Heart right ventricle (tissue), 16 donors: Measurements from ENCODE around the gene GMEB2. TPM values are rescaled to one million over a fixed set of nuclear protein-coding genes. Genes with fewer than 3 reads are reported as not detected.
A peak's percentile ranks its signal among the peaks of the same experiment; 100 is the strongest.

Experiments used
- ATAC-seq, 8 donors: fragments of 200-7000 bp; cut with Tn5 transposase; one replicate each; pipeline ENCODE4 v1.9.1; 2020; ENCODE audit warnings: mild to moderate bottlenecking in 8 of 8, moderate library complexity in 8 of 8, moderate number of reproducible peaks in 1 of 8
- DNase-seq, 2 donors: peaks; one replicate each; pipeline ENCODE4 v3.0.0-alpha.2; 2020
- H3K27ac ChIP-seq, 10 donors: fragments of 200-600 bp; sonication (generic) in 2 of 10; one replicate each; pipeline versions ENCODE4 v1.5.0 to v1.8.0; 2020 to 2022; ENCODE audit warnings: mild to moderate bottlenecking in 3 of 10
- H3K27me3 ChIP-seq, 7 donors: fragments of 200-600 bp; one replicate each; pipeline ENCODE4 v1.8.0; 2021 to 2022; ENCODE audit warnings: mild to moderate bottlenecking in 2 of 7
- H3K36me3 ChIP-seq, 9 donors: fragments of 200-600 bp; sonication (generic) in 1 of 9; one replicate each; pipeline versions ENCODE4 v1.5.0 to v1.8.0; 2020 to 2022; ENCODE audit warnings: mild to moderate bottlenecking in 2 of 9
- H3K4me1 ChIP-seq, 9 donors: fragments of 200-600 bp; sonication (generic) in 1 of 9; one replicate each; pipeline versions ENCODE4 v1.5.0 to v1.8.0; 2020 to 2022; ENCODE audit warnings: mild to moderate bottlenecking in 4 of 9
- H3K4me3 ChIP-seq, 10 donors: fragments of 200-600 bp; sonication (generic) in 2 of 10; one replicate each; pipeline versions ENCODE4 v1.5.0 to v1.8.0; 2020 to 2022; ENCODE audit warnings: mild to moderate bottlenecking in 7 of 10, moderate library complexity in 2 of 10
- H3K9me3 ChIP-seq, 11 donors: fragments of 200-600 bp in 10 of 11; sonication (generic) in 2 of 11; one replicate each; pipeline versions ENCODE4 v1.5.0 to v1.8.0; 2013 to 2022; ENCODE audit warnings: mild to moderate bottlenecking in 2 of 11, control low read depth in 1 of 11, moderate library complexity in 1 of 11
- whole genome bisulfite sequencing, 2 donors: extraction: QIAGEN DNeasy Blood & Tissue Kit; methylation state at CpG; one replicate each; pipeline ENCODE4 v1.1.7; 2013; ENCODE audit warnings: inconsistent platforms in 1 of 2; 5-methylcytosine and 5-hydroxymethylcytosine counted together
- intact Hi-C, 10 donors: fragments of 100-400 bp; cut with DNase I; formaldehyde crosslinking; loops; one replicate each; pipeline versions ENCODE4 v1.11.1 to v1.14.2; 2022
- polyA plus RNA-seq, 2 donors: library from polyadenylated mRNA; stranded (reverse); fragments of 200-250 nt; gene quantifications; one replicate each; pipeline ENCODE4 v1.2.3, GENCODE V29; 2013
- total RNA-seq, 10 donors: library from RNA; stranded (reverse); fragmentation: NEBNext Ultra II Directional in 3 of 10; extraction: Animal tissue kit (Norgen Biotek cat#: 25700) in 3 of 10; gene quantifications; one replicate each; pipeline versions ENCODE4 v1.2.1 to v1.2.4, GENCODE V29; 2021 to 2023
- TF ChIP-seq, protein P1 (sequence below), 9 donors: fragments of 200-600 bp; sonication (generic) in 2 of 9; IDR thresholded peaks; one replicate each; pipeline versions ENCODE4 v1.5.0 to v1.8.0; 2021 to 2022; ENCODE audit warnings: antibody characterized with exemption in 9 of 9, mild to moderate bottlenecking in 5 of 9, moderate library complexity in 1 of 9
- donor health status: Arrhythmogenic right ventricular cardiomyopathy.
- donor health status: ischemic (EF 13 %, LVEDD 7.1; RV severe dilation, severe dysfunction).
- donor health status: healthy with polysubstance abuse.
- donor health status: DM: no; HTN: yes; CAD: no.
- donor health status: DM: no; HTN: no; CAD: no.
- donor health status: ischemic (EF 25% LVEDD 6.9; RV normal size, moderate dysfunction).
- donor health status: ischemic (EF 25% LVEDD 5.7; RV mildly dilated, moderate dysfunction).
- donor health status: healthy.
- donor health status: DM: yes; HTN: yes; CAD: no.
- donor health status: Ischemic cardiomyopathy.
- donor health status: ischemic (EF 35%, LVEDD 5.7; RV mildly dilated, moderate dysfunction).
- donor health status: nonischemic (EF 11% LVEDD 7.7; RV severe dilation, severe dysfunction).
- donor health status: DM: yes; HTN: yes; CAD: no.
- donor health status: PGD.
- donor health status: ischemic (EF 29% LVEDD 5.4; RV normal size, mild dysfunction).
- donor health status: nonischemic (EF 23%, LVEDD 6.1; RV moderate dilation, normal function).

GMEB2 gene
- total and polyA plus RNA-seq, 12 donors = 4.9 to 8.2 (median 5.9) TPM

DNA sequence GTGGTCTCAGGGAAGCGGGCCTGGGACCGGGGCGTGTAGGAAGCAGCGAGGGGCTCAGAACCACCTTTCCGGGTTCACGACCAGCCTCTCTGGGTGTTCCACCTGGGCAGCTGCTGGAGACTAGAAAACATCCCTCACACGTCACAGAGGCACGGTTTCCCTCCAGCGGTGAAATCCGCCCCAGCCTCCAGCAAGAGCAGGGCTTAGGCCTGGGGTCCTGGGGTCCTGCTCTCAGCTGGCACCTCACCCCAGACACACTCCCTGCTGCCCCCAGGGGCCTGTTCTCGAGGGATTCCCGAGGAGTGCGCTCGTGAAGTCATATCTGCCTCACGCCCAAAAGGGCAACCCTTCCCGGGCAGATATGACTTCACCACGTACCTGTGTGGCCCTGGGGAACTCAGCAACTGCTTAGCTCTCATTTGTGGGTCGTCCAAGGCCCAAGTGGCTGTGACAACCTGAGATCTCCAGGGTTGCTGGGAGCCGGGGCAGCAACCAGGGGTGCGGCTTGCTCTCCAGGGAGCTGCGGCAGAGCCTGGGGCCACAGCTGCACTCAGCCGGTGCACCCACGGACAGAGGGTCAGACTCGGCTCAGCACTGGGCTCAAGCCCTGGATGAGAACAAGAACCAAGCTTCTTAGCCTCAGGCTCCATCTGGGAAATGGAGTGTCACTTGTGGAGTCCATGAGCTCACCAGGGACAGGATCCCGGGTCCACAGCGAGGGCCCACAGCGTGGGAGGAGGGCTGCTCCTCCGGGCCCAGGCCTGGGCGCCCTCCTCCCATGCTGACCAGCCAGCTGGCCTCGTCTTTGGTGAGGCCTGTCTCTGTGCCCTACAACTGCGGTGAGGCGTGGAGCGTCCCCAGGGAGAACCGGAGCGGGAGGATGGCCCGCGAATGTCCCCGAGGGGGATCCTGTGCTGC, 72.3 kb downstream of the GMEB2 start:
- TF ChIP-seq, protein P1, sequence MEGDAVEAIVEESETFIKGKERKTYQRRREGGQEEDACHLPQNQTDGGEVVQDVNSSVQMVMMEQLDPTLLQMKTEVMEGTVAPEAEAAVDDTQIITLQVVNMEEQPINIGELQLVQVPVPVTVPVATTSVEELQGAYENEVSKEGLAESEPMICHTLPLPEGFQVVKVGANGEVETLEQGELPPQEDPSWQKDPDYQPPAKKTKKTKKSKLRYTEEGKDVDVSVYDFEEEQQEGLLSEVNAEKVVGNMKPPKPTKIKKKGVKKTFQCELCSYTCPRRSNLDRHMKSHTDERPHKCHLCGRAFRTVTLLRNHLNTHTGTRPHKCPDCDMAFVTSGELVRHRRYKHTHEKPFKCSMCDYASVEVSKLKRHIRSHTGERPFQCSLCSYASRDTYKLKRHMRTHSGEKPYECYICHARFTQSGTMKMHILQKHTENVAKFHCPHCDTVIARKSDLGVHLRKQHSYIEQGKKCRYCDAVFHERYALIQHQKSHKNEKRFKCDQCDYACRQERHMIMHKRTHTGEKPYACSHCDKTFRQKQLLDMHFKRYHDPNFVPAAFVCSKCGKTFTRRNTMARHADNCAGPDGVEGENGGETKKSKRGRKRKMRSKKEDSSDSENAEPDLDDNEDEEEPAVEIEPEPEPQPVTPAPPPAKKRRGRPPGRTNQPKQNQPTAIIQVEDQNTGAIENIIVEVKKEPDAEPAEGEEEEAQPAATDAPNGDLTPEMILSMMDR (IDR thresholded peaks at IDR 0.05) = no peak
- Histone ChIP-seq H3K27me3 (peaks cover 0 to 42% (median 7%) of the 10 kb centered on the region in 7 donors), H3K4me3 (peak overlapping the region in 9 of 10 donors; percentile 46 to 69 (median 64)), H3K4me1 (peaks cover 0 to 19% (median 10%) of the 10 kb centered on the region in 9 donors), H3K27ac (peak overlapping the region in 2 of 10 donors; percentile 15 to 70), H3K9me3 (no peaks in the 10 kb centered on the region), H3K36me3 (peaks cover 0 to 18% (median 0%) of the 10 kb centered on the region in 9 donors)
- intact Hi-C loops = loop anchor here in 1 of 10 donors (5.0 kb wide), 1 partner anchor 403 kb away; the partner anchor contains the start of gene UCKL1
- DNase-seq = no peak
- ATAC-seq = peak in 2 of 8 donors; percentile 4 to 5
- 71% methylated on average over 34 to 38 of the region's 38 CpGs for WGBS, 2 donors

DNA sequence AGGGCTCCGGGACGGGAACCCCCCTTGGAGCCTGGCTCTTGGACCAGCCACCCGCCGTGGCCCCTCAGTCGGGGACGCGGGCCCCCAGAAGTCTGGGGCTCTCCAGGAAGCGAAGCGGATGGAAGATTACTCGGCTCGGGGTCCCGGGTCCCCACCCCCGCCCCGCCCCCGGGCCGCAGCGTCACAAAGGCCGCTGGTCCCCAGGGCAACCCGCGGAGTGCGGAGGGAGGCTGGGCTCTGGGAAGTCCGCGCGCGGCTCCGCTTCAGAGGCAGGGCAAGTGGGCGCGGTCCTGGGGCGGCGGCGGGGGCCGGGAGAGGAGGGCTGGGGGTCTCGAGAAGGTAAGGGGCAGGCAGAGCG, 73.0 kb downstream of the GMEB2 start, which contains the start of gene FNDC11:
FNDC11 (plus strand) TSS at position 227 of the 358 bp plus-strand sequence. CDS start 1,505 bp downstream, outside the sequence.
- Histone ChIP-seq H3K27ac (peak within 1 kb of the TSS in 4 of 10 donors; percentile 21 to 70 (median 39)), H3K4me1 (peaks cover 0 to 19% (median 10%) of the 10 kb centered on the region in 9 donors), H3K27me3 (peaks cover 0 to 48% (median 11%) of the 10 kb centered on the region in 7 donors), H3K9me3 (no peaks in the 10 kb centered on the region), H3K4me3 (peak within 1 kb of the TSS in 9 of 10 donors; percentile 46 to 69 (median 64)), H3K36me3 (peaks cover 0 to 15% (median 0%) of the 10 kb centered on the region in 9 donors)
- DNase-seq = peak; percentile 42 to 58
- intact Hi-C loops = loop anchor here in 1 of 10 donors (5.0 kb wide), 1 partner anchor 403 kb away; the partner anchor contains the start of gene UCKL1
- WGBS, 2 donors = 2 to 4% methylated on average over 26 to 34 of the region's 34 CpGs
- peak; percentile 37 to 61 (median 53) for ATAC-seq
- TF ChIP-seq, protein P1 (IDR thresholded peaks at IDR 0.05) = no peak

DNA sequence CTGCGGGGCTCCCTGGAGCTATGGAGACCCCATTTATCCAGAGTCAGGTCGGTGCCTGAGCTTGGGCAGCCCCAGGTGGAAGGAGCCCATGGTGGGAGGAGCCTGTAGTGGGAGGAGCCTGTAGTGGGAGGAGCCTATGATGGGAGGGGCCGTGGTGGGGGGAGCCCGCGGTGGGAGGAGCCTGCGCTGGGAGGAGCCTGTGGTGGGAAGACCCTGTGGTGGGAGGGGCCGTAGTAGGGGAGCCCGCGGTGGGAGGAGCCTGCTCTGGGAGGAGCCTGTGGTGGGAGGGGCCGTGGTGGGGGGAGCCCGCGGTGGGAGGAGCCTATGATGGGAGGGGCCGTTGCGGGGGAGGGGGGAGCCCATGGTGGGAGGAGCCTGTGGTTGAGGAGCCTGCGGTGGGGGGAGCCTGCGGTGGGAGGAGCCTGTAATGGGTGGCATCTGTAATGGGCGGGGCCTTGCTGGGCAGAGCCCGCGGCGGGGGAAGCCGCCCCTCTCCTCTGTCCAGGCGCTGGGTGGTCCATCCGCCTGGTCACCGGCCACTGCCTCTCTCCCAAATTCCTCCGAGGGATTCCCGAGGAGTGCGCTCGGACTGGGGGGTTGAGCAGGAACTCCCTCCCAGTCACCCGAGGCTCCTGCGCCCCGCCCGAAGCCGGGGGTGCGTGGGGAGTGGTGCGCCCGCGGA, 73.5 kb downstream of the GMEB2 start:
- TF ChIP-seq, protein P1 (IDR thresholded peaks at IDR 0.05) = no peak
- H3K4me3 ChIP-seq = peak overlapping the region in 9 of 10 donors; percentile 46 to 69 (median 64)
- peak; percentile 85 for DNase-seq
- ATAC-seq = peak; percentile 74 to 91 (median 82)
- no peaks in the 10 kb centered on the region for H3K9me3 ChIP-seq
- peaks cover 0 to 10% (median 0%) of the 10 kb centered on the region in 9 donors for H3K36me3 ChIP-seq
- WGBS, 2 donors = 2 to 3% methylated on average over 25 to 34 of the region's 37 CpGs
- peaks cover 0 to 19% (median 10%) of the 10 kb centered on the region in 9 donors for H3K4me1 ChIP-seq
- peak overlapping the region in 4 of 10 donors; percentile 21 to 70 (median 39) for H3K27ac ChIP-seq
- peaks cover 0 to 53% (median 17%) of the 10 kb centered on the region in 7 donors for H3K27me3 ChIP-seq
- intact Hi-C loops = loop anchor here in 1 of 10 donors (5.0 kb wide), 1 partner anchor 404 kb away; the partner anchor contains the start of gene UCKL1
